Ascending aorta (tissue), 2 donors: ENCODE results near the gene ZNF385C. TPM values are rescaled to one million over a fixed set of nuclear protein-coding genes. Genes with fewer than 3 reads are reported as not detected.
"Not testable (repeated sequence)": the region's sequence is repeated elsewhere in the genome, so short reads cannot be mapped to it uniquely, and the experiment has no call there.

Experiments used
- DNase-seq, 2 donors: peaks; one replicate each; pipeline ENCODE4 v3.0.0-alpha.2; 2019; ENCODE audit warnings: low spot score in 2 of 2
- H3K27ac ChIP-seq, 2 donors: fragments of 200-600 bp; sonication (generic); one replicate each; pipeline ENCODE4 v1.5.1; 2016 to 2017; ENCODE audit warnings: mild to moderate bottlenecking in 1 of 2
- H3K27me3 ChIP-seq: fragments of 200-600 bp; sonication (generic); one replicate; pipeline ENCODE4 v1.5.1; 2017
- H3K36me3 ChIP-seq, 2 donors: fragments of 200-600 bp; sonication (generic); one replicate each; pipeline ENCODE4 v1.5.1; 2016
- H3K4me1 ChIP-seq, 2 donors: fragments of 200-600 bp; sonication (generic); one replicate each; pipeline ENCODE4 v1.5.1; 2016 to 2017; ENCODE audit warnings: mild to moderate bottlenecking in 1 of 2
- H3K4me3 ChIP-seq, 2 donors: fragments of 200-600 bp; sonication (generic); one replicate each; pipeline ENCODE4 v1.5.1; 2016 to 2017; ENCODE audit warnings: mild to moderate bottlenecking in 1 of 2
- H3K9me3 ChIP-seq, 2 donors: fragments of 200-600 bp; sonication (generic); one replicate each; pipeline ENCODE4 v1.5.1; 2016
- intact Hi-C: fragments of 100-400 bp; cut with DNase I; formaldehyde crosslinking; loops from one replicate; pipeline ENCODE4 v1.15.1; 2023
- total RNA-seq: library from RNA; depleted of rRNA; stranded (reverse); fragments of >200 nt; gene quantifications from one replicate; pipeline ENCODE4 v1.1.0, GENCODE V29; 2016
- TF ChIP-seq, protein P1 (sequence below), 3 experiments: fragments of 200-600 bp in 2 of 3; fragments of 450-650 bp in 1 of 3; sonication (generic) in 2 of 3; IDR thresholded peaks; one replicate each; pipeline ENCODE4 v1.5.1; 2016 to 2019; ENCODE audit warnings: antibody characterized with exemption in 3 of 3, mild to moderate bottlenecking in 1 of 3, moderate library complexity in 1 of 3

ZNF385C gene
- total RNA-seq, 1 donor from 2014 or later = not detected

- intact Hi-C loops = loop anchor here (10.0 kb wide), 1 partner anchor 1882 kb away; the partner anchor contains the start of gene CASC3
- H3K4me1 ChIP-seq = peaks cover 0 to 11% of the 10 kb centered on the region in 2 donors
- H3K27ac ChIP-seq = no peak overlapping the region
- TF ChIP-seq, protein P1, sequence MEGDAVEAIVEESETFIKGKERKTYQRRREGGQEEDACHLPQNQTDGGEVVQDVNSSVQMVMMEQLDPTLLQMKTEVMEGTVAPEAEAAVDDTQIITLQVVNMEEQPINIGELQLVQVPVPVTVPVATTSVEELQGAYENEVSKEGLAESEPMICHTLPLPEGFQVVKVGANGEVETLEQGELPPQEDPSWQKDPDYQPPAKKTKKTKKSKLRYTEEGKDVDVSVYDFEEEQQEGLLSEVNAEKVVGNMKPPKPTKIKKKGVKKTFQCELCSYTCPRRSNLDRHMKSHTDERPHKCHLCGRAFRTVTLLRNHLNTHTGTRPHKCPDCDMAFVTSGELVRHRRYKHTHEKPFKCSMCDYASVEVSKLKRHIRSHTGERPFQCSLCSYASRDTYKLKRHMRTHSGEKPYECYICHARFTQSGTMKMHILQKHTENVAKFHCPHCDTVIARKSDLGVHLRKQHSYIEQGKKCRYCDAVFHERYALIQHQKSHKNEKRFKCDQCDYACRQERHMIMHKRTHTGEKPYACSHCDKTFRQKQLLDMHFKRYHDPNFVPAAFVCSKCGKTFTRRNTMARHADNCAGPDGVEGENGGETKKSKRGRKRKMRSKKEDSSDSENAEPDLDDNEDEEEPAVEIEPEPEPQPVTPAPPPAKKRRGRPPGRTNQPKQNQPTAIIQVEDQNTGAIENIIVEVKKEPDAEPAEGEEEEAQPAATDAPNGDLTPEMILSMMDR (IDR thresholded peaks at IDR 0.05) = no peak
- no peak overlapping the region for H3K4me3 ChIP-seq
- no peaks in the 10 kb centered on the region for H3K27me3 ChIP-seq
- H3K9me3 ChIP-seq = no peaks in the 10 kb centered on the region
- peaks cover 23% of the 10 kb centered on the region in 2 donors for H3K36me3 ChIP-seq
- DNase-seq = no peak
These were observed 71.2 kb downstream of the ZNF385C start for GRCh38 chr17:42026857-42027589.

DNA sequence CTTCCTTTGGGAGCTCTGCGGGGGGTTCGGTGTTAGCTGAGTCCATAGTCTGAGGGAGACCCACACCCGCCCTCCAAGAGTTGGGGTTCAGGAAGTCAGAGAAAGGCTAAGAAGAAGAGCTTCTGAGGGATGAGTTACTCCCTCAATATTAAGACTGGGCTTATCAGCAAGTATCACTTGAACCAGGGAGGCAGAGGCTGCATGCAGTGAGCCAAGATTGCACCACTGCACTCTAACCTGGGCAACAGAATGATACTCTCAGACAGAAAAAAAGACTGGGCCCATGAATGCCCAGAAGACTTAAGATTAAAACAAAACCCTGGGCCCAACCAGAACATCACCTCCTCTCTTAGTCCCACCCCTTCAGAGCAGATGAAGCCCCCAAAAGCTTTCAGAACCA lies 72.3 kb downstream of the ZNF385C start:
- Histone ChIP-seq H3K9me3 (no peaks in the 10 kb centered on the region), H3K4me3 (no peak overlapping the region), H3K27ac (no peak overlapping the region), H3K36me3 (peaks cover 24 to 28% of the 10 kb centered on the region in 2 donors), H3K27me3 (no peaks in the 10 kb centered on the region), H3K4me1 (peaks cover 0 to 13% of the 10 kb centered on the region in 2 donors)
- no peak for DNase-seq
- intact Hi-C loops = loop anchor here (1.0 to 10.0 kb wide), 2 partner anchors 90 to 1881 kb away; partner anchors contain the start of gene CASC3
- TF ChIP-seq, protein P1 (IDR thresholded peaks at IDR 0.05) = no peak

- Histone ChIP-seq H3K27ac (peak overlapping the region in 1 of 2 donors; percentile 0), H3K4me3 (no peak overlapping the region), H3K4me1 (peaks cover 3 to 17% of the 10 kb centered on the region in 2 donors), H3K9me3 (no peaks in the 10 kb centered on the region), H3K36me3 (peaks cover 24 to 28% of the 10 kb centered on the region in 2 donors), H3K27me3 (no peaks in the 10 kb centered on the region)
- TF ChIP-seq, protein P1 (IDR thresholded peaks at IDR 0.05) = no peak
- no peak for DNase-seq
- intact Hi-C loops = loop anchor here (1.0 to 10.0 kb wide), 2 partner anchors 91 to 1880 kb away; partner anchors contain the start of gene CASC3
These were observed 73.1 kb downstream of the ZNF385C start for GRCh38 chr17:42025191-42025579.

- H3K27me3 ChIP-seq = no peaks in the 10 kb centered on the region
- peak overlapping the region; percentile 0 to 2 for H3K27ac ChIP-seq
- H3K4me1 ChIP-seq = peaks cover 3 to 17% of the 10 kb centered on the region in 2 donors
- H3K9me3 ChIP-seq = no peaks in the 10 kb centered on the region
- peak in 1 of 2 donors; percentile 73 for DNase-seq
- intact Hi-C loops = loop anchor here (10.0 kb wide), 1 partner anchor 1879 kb away; the partner anchor contains the start of gene CASC3
- no peak overlapping the region for H3K4me3 ChIP-seq
- TF ChIP-seq, protein P1 (IDR thresholded peaks at IDR 0.05) = no peak
- H3K36me3 ChIP-seq = peaks cover 24 to 28% of the 10 kb centered on the region in 2 donors
These were observed 74.5 kb downstream of the ZNF385C start for GRCh38 chr17:42023524-42024349.

DNA sequence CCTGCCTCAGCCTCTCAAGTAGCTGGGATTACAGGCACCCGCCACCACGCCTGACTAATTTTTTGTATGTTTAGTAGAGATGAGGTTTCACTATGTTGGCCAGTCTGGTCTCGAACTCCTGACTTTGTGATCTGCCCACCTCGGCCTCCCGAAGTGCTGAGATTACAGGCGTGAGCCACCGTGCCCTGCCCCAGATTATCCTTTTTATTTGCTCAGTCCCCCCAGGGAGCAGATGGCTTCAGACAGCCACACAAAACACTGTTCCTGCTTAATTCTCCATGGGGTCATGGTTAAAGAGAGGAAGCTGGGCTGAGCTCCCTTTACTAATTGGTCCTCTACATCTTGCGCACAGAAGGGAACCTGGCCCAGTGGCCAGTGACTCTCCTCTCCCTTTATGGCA lies 77.4 kb downstream of the ZNF385C start:
- not testable (repeated sequence) for DNase-seq, H3K27me3 ChIP-seq, H3K9me3 ChIP-seq
- intact Hi-C loops = loop anchor here (2.0 to 10.0 kb wide), 2 partner anchors 54 to 1876 kb away; partner anchors contain the start of genes CASC3 and CNP
- Histone ChIP-seq H3K4me3 (peak overlapping the region; percentile 84 to 91), H3K4me1 (peaks cover 11 to 26% of the 10 kb centered on the region in 2 donors), H3K36me3 (peaks cover 24 to 28% of the 10 kb centered on the region in 2 donors), H3K27ac (peak overlapping the region in 1 of 2 donors; percentile 83)
